Activated CD4-positive, alpha-beta T cell treated with anti-CD3 and anti-CD28 coated beads, Interleukin-2, amount 50 U/mL, for 24 hours (primary cell): ENCODE measurements around the gene RACGAP1.
"Not testable (repeated sequence)": the region's sequence is repeated elsewhere in the genome, so short reads cannot be mapped to it uniquely, and the experiment has no call there.

Source experiments
- DNase-seq, 2 donors: peaks; one replicate each; pipeline ENCODE4 v3.0.0-alpha.2; 2020; ENCODE audit warnings: low read depth in 1 of 2, low spot score in 1 of 2

RACGAP1 gene

DNA sequence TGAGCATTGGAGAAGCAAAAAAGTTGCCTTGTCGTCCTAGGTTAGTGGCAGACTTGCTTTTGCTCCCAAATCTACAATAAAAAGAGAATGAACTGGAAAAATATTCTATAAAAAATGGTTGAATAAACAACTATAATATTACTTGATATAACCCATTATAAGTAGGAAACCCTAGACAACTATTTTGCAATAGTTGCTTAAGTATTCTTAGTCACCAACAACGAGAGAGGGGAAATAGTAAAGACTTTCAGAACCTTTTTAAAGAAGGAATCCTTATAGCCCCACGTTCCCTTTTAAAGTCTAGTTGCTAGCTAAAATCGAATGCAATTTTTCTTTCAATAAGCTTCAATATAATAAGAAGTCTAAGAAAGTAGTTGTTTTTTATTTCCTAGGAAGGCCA is 35.0 kb downstream of the RACGAP1 start:
- no peak for DNase-seq

DNA sequence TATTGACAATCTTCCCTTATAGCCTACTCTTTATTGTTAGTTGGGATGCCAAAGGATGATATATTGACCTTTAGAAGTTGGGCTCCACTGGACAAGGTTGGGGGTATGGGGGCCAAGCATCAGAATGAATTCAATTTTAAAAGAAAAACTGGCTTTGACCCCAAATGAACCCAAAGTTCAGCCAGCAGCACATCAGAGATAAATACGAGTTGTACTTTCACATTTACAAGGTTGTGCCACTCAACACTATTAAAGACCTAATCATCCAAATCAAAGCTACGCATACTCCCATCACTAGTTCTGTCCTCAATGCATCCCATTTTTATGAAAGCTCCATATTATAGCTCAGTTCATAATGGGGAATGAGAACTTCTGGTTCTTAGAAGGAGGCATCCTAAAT is 35.9 kb downstream of the RACGAP1 start:
- DNase-seq: not testable (repeated sequence)

GRCh38 chr12:49987625-49988303 is 37.5 kb downstream of the RACGAP1 start:
- DNase-seq: no peak

GRCh38 chr12:49986476-49986875 is 38.8 kb downstream of the RACGAP1 start:
- not testable (repeated sequence) for DNase-seq

GRCh38 chr12:49985981-49986380 is 39.3 kb downstream of the RACGAP1 start:
- DNase-seq: no peak

GRCh38 chr12:49984476-49985359 is 40.6 kb downstream of the RACGAP1 start:
- DNase-seq: no peak

DNA sequence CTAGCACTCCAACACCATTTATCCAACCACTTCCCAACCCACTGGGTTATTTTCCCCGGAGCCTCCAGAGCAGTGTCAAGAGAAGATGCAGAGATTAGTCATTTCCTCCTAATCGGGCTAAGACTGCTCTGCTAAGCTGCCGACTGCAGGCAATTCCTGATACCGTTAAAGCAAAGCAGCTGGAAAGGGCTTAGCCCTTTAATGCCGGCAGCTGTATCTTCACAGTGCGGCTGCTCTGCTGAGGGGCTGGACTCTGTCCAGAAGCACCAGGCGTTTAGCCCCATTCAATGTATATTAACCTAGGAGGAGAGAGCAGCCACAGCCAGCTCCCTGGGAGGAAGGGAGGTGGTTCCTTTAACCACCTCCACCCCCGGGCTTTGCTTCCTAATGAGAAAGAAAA is 41.4 kb downstream of the RACGAP1 start:
- DNase-seq: no peak

DNA sequence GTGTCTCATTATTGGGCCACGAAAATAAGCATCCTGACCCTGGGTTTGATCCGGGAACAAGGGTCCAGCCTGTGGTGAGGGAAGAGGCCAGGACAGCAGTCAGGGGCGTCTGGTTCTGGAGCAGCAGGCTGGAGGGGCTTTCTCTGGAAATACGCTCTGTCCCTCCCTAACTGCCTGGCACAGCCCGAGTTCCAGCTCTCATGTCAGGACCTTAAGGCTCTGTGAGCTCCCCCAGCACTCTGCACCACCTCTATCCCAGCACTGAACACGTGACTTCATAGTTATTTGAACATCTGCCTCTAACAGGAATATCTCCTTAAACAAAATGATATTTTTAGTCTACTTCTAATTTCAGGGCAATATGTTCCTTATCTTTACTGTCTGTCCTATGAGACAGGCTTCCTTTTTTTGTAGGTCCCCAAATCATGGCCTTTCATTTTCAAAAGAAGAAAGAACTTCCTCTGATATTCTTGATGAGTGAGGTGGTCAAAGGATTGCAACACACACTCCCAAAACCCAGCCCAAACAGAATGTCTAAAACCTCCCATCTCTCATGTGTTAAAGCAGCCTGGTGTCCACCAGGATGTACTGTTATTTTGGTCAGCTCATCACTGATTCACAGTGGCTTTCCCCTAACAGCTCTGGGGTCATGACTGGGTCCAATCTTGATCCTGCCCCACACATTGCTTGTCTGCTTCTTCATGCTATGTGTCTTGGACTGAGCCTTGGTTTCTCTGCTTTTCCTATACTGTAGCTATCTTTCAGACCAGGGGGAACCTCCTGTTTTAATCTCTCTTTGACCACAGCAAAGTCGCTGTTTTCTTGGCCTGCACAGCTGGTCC is 42.8 kb downstream of the RACGAP1 start:
- DNase-seq: no peak

DNA sequence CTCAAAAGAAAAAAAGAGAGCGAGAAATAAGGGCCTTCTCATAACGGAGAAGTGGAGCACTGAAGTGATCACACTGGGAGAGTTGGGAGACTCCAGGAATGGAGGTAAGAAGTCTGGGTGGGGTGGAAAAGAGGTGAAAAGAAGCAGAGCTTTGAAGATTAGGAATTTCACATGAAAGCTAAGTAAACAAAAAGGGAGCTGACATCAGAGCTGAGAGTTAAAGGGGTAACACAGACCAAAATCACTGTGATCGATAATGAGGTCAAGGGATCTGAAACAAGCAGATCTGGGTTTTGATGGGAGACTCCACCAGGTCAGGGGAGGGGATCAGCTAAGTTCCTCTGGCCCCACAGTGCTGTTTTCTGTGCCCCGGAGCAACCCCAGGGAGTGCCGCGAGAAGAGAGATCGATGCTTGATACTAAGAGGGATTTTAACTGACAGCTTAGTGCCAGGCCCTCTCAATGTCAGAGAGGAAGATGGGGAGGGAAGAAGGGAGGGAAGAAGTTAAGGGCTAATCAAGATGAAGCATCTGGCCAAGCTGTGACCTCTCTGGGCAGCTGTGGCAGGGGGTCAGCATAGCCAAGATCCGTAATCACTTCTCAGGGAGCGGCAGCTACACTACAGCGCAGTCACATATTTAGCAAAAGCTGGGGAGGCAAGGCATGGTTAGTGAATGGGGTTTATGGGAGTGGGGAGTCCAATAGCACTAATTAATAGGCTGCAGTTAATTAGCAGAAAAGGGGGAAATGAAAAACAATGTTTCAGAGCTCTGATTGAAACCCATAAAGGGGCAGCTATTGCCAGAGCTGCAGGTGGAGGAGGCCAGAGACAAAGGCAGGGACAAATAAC is 44.6 kb downstream of the RACGAP1 start:
- DNase-seq: no peak

- DNase-seq: no peak
Observed at GRCh38 chr12:49979791-49980190, 45.5 kb downstream of the RACGAP1 start.

DNA sequence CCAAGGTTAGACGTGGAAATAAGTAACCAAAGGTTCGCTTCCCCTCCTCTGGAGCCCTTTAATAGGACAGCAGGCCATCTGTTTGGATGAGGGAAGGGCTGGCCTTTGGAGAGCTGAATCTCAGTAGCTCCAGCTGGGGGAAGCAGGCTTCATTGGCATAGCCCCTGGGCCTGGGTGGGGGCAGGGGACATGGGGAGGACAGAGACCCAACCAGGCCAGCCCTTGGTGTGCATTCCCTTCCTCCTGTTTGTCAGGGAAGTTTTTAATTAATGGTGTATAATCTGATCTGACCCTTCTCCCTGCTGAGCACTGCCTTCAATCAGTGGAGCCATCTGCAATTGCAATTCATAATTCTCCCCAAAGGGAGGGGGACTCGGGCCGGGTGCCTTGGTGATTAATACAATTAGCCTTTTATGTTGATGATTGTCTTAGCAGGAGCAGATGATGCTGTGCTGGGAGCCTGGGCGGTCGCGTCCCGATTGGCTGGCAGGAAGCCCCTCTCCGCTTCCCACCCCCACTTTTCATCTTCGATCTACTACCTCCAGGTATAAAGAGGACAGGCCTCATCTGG is 46.2 kb downstream of the RACGAP1 start:
- DNase-seq: no peak

- no peak for DNase-seq
Observed at GRCh38 chr12:49978125-49978524, 47.2 kb downstream of the RACGAP1 start.

DNA sequence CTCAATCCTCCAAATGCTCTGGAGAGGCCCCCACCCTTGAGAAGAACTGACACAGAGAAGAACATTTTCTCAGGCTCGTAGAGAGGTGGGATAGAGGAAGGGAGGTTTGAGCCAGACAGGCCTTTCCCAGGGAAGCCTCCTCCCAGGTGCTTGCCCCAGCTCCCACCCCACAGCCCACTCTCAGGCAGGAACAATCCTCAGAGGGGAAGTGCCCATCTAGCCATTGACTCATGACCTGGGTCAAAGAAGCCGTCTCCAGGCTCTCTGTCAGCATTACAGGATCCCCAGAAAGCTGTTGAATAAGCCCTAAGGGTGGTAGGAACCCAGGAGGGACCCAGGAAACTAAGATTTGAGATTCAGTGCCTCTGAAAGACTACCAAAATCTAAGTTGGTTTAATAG is 48.7 kb downstream of the RACGAP1 start:
- no peak for DNase-seq

DNA sequence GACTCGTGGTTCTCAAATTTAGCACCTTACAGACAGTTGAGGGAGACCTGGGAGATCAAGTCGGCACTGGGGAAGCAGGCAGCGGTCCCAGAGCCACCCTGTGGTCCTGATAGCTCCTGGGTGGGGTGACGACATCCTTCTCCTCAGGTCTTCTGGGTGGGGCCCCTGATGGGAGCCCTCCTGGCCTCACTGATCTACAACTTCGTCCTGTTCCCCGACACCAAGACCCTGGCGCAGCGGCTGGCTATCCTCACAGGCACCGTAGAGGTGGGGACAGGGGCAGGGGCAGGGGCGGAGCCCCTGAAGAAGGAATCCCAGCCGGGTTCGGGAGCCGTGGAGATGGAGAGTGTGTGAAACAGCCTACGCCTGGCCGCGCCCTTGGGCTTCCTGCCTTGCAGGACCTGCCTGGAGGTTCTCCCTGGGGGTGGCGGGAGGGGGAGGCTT is 50.0 kb downstream of the RACGAP1 start:
- DNase-seq: no peak

- no peak for DNase-seq
Observed at GRCh38 chr12:49974677-49975317, 50.5 kb downstream of the RACGAP1 start.

- no peak for DNase-seq
Observed at GRCh38 chr12:49974231-49974675, 51.0 kb downstream of the RACGAP1 start.

- no peak for DNase-seq
Observed at GRCh38 chr12:49973361-49973830, 51.9 kb downstream of the RACGAP1 start.

DNA sequence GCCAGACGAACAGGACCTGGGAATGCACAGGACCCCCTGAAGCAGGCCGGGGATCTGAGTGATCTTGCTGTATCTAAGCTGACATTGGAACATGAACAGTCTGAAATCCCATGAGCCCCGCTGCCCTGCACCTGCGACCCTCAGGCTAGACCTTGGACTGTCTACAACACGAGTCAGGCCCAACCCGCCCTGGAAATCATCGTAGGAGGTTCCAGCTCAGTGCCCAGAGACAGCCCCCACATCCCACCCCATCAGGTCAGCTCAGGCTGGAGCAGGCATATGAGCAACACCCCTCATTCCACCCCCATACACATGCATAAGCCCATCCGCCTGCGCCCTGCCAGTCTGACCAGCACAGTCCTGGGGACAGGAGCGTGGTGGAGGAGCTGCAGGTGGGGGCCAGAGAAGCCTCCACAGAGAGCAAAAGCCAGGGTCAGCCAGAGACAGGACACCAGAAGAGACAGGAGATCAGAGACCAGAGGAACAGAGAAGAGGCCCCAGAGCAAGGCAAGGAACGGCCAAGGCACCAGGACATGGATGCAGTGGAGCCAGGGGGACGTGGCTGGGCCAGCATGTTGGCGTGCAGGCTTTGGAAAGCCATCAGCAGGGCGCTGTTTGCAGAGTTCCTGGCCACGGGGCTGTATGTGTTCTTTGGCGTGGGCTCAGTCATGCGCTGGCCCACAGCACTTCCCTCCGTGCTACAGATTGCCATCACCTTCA is 52.5 kb downstream of the RACGAP1 start, which contains the start of gene AQP6:
AQP6 (plus strand) TSS at position 307 of the 720 bp plus-strand sequence; CDS start at position 534, 227 bp downstream.
- no peak for DNase-seq

- no peak for DNase-seq
Observed at GRCh38 chr12:49972129-49972528, 53.2 kb downstream of the RACGAP1 start.
